ENCODE results near the gene RTF1.
"Not testable (repeated sequence)": the region's sequence is repeated elsewhere in the genome, so short reads cannot be mapped to it uniquely, and the experiment has no call there.

Gene RTF1

DNA sequence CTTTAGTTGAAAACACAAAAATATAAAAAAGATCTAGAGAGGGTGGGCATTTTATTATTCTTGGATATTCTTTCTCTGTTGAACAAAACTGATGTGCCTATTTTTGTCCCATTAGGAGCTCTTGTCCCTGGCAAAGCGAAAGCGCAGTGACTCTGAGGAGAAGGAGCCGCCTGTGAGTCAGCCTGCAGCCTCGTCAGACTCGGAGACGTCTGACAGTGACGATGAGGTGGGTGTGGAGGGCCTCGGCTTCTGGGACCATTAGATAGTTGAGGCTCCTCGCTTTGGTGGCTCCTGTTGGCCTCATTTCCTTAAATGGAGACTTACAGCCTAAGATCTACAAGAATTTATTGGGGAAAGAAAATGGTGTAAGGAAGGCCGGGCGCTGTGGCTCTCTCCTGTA lies 21.3 kb downstream of the RTF1 start:
- no peak for DNase-seq

GRCh38 chr15:41438745-41439144 lies 21.9 kb downstream of the RTF1 start:
- not testable (repeated sequence) for DNase-seq

DNA sequence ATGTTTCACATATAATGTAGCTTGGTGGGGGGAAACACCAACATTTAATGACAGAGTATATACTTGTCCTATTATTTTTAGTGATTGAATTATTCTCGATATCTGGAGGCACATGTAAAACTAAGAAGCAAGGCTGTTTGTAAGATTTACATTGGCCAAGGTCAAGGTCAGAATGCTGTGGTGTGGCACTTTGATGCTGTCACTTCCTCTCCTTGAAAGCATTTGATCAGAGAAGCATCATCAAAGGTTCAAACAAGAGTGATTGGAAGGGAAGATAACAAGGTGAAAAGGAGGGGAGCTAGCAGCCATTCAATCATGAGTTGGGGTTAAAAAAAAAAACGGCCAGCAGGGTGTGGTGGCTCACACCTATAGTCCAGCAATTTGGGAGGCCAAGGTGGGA lies 26.4 kb downstream of the RTF1 start:
- no peak for DNase-seq

DNA sequence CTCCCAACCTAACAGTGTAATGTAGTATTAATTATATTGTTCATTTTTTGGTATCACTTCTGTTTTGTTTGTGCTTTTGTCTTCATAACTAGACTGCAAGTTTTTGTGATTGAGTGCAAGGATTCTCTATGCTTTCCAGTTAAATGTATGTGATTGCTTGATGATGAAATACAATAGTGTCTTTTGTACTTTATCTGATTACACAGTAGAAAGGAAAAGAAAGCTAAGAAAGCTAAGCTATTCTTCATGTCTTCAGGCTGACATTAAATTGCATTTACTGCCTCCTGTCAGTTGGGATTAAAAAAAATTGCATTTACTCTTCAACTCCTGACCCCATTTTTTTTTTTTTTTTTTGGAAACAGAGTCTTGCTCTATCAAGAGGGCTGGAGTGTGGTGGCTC lies 28.5 kb downstream of the RTF1 start:
- no peak for DNase-seq

DNA sequence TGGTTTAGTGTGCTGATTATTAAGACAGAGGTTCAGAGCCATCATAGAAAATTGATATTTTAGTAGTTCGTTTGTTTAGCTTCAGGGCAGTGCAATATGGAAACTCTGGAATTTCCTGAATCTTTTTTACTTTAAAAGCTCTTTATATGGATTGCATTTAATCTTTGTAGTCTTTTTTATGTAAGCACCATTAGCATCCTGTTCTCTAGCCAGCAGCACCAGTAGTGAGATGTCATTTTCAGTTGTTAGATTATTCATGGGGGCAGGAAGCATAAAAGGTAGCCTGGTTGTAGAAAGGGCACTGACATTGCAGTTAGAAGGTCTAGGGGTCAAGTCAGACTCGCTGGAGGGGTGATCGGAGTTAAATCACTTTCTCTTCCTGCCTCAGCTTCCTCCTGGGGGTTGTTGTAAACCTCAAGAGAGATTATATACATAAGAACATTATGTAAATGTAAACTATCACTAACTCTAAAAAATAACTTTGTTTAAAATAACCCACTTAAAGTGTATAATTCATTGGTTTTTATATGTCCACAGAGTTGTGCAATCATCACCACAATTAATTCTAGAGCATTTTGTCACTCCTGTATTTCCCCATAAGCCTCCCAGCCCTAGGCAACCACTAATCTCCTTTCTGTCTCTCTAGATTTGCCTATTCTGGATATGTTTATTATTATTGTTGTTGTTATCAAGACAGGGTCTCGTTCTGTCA lies 45.3 kb downstream of the RTF1 start:
- no peak for DNase-seq

- no peak for DNase-seq
Measured at GRCh38 chr15:41464889-41465580, 48.1 kb downstream of the RTF1 start.

GRCh38 chr15:41465822-41466421 lies 49.0 kb downstream of the RTF1 start:
- no peak for DNase-seq

DNA sequence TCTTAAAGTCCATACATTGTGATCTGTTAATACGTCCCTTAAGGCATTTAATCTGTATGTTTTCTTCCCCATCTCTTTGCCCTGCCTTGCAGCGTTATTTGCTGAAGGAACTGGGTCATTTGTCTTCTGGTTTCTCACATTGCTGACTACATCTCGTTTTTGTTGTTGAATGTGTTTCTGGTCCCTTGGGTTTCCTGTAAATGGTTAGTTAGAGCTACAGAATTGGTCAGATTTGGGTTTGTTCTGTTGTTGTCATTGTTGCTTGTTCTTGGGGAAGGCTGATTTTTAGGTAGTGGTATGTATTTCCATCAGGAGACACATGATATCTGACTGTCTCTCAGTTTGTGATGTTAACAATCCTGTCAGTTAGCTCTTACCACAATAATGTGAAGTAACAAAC lies 49.8 kb downstream of the RTF1 start:
- no peak for DNase-seq

DNA sequence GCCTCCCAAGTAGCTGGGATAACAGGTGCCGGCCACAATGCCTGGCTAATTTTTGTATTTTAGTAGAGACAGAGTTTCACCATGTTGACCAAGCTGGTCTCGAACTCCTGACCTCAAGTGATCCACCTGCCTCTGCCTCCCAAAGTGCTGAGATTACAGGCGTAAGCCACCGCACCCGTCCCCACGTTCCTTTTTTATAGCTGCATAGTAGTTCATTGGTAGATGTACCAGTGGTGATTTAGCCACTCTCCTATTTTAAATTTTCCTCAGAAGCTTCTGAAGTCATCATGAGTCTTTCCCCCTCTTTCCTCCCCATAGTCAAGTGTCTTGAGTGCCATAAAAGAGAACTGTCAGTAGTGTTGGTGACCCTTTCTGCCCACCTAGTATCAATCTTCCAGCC lies 52.7 kb downstream of the RTF1 start:
- DNase-seq = not testable (repeated sequence)

- DNase-seq = no peak
Measured at GRCh38 chr15:41473418-41473817, 56.5 kb downstream of the RTF1 start.

DNA sequence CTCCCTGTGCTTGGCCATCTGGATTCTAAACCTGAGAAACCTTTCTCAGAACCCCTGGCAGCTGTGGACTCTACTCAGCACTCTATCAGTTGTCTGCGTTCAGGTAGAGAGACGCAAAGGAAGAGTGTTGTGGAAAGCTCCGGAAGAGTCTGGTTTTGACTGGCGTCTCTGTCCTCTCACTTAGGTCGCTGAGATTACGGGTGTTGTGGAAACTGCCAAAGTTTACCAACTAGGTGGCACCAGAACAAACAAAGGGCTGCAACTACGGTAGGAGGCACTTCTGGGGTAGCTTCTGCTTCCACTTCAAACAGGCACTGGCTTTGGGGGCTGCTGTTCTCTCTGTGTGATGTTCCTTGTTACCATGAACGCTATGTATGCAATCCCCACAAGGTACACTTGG lies 57.5 kb downstream of the RTF1 start:
- DNase-seq = no peak

GRCh38 chr15:41474941-41475340 lies 58.0 kb downstream of the RTF1 start:
- DNase-seq = no peak

GRCh38 chr15:41476416-41477048 lies 59.6 kb downstream of the RTF1 start:
- no peak for DNase-seq

- DNase-seq = no peak
Measured at GRCh38 chr15:41480396-41481140, 63.7 kb downstream of the RTF1 start.

- DNase-seq = no peak
Measured at GRCh38 chr15:41482110-41482877, 65.4 kb downstream of the RTF1 start.

GRCh38 chr15:41483115-41483514 lies 66.2 kb downstream of the RTF1 start:
- DNase-seq = peak; percentile 37

GRCh38 chr15:41483519-41483918 lies 66.6 kb downstream of the RTF1 start:
- DNase-seq = no peak

GRCh38 chr15:41484937-41485625 lies 68.2 kb downstream of the RTF1 start:
- no peak for DNase-seq

- no peak for DNase-seq
Measured at GRCh38 chr15:41486286-41486685, 69.4 kb downstream of the RTF1 start.

GRCh38 chr15:41487381-41487780 lies 70.5 kb downstream of the RTF1 start:
- DNase-seq = no peak

DNA sequence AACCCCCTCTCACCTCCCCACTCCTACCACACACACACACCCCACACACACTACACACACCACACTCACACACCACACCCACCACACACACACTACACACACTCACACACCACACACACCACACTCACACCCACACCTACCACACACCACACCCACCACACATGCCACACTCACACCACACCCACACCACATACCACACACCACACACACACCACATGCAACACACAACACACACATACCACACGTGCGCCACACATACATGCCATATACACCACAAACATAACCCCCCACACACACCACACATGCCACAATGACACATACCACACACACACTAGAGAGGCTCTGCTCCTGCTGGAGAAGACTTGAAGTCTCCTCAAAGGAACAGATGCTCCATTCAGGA lies 70.9 kb downstream of the RTF1 start:
- DNase-seq = no peak

GRCh38 chr15:41489641-41490040 lies 72.7 kb downstream of the RTF1 start:
- DNase-seq = no peak
